ENCODE data around the gene L3MBTL2.
A peak's percentile ranks its signal among the peaks of the same experiment; 100 is the strongest.

L3MBTL2 gene

GRCh38 chr22:41215926-41216325 is 10.8 kb downstream of the L3MBTL2 start:
- DNase-seq, result no peak

- DNase-seq, result no peak
Measured at GRCh38 chr22:41216984-41217383, 11.9 kb downstream of the L3MBTL2 start.

GRCh38 chr22:41217553-41218157 is 12.5 kb downstream of the L3MBTL2 start:
- peak; percentile 74 for DNase-seq

- no peak for DNase-seq
Measured at GRCh38 chr22:41222846-41223507, 17.9 kb downstream of the L3MBTL2 start.

- DNase-seq, result no peak
Measured at GRCh38 chr22:41223535-41223934, 18.4 kb downstream of the L3MBTL2 start.

GRCh38 chr22:41226723-41227655 is 21.9 kb downstream of the L3MBTL2 start:
- no peak for DNase-seq

GRCh38 chr22:41229215-41229614 is 24.1 kb downstream of the L3MBTL2 start:
- no peak for DNase-seq

- DNase-seq, result no peak
Measured at GRCh38 chr22:41229730-41230400, 24.8 kb downstream of the L3MBTL2 start.

DNA sequence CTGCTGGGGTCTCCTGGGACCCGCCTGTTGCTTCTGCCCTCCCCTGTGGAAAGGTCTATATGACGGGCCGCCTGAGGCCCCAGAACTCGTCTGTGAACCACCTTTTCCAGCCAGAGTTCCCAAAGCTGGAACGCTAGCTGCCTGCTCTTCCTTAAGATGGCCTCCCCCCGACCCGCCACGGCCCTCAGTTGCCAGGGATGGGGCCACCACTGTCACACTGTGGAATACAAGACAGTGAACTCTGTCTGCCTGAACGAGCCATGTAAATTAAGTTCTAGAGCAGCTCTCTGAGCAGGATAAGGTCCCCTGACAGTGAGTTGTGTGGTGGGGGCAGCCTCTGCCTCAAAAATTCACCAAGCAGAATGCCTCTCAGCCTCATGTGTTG is 25.3 kb downstream of the L3MBTL2 start:
- no peak for DNase-seq

- DNase-seq, result no peak
Measured at GRCh38 chr22:41231369-41231768, 26.3 kb downstream of the L3MBTL2 start.

DNA sequence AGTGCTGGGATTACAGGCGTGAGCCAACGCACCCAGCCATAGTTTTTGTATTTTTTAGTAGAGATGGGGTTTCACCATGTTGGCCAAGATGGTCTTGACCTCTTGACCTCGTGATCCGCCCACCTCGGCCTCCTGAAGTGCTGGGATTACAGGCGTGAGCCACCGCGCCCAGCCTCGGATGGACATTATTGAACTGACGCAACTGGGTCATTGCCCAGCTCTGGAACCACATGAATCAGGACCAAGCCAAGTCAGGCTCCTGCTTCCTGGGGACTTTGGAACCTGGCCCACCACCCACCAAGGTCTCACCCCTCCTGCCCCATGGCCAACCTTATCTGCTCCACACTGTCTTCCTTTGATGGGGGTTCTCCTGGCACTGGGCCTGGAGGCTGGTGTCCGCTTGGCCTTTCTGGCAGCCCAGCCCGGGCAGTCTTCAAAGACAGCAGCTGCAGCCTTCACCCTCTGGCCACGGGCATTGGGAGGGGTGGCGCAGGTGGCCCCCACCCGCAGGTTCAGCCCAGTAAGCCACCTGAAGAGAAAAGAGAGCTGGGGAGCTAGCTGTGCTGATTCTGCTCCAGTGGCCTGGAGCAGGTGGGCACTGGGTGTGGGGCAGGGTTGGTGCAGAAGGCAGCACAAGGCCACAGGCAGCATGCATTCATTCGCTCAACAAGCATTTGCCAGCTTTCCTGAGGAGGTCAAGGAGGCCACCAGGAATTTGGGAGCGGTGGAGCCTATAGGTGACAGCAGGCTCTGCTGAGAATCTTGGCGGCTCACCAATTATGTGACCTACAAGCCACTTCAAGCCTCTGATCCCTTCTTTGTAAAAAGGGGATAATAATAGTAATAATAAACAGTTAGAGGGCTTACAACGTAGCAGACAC is 29.9 kb downstream of the L3MBTL2 start:
- no peak for DNase-seq

DNA sequence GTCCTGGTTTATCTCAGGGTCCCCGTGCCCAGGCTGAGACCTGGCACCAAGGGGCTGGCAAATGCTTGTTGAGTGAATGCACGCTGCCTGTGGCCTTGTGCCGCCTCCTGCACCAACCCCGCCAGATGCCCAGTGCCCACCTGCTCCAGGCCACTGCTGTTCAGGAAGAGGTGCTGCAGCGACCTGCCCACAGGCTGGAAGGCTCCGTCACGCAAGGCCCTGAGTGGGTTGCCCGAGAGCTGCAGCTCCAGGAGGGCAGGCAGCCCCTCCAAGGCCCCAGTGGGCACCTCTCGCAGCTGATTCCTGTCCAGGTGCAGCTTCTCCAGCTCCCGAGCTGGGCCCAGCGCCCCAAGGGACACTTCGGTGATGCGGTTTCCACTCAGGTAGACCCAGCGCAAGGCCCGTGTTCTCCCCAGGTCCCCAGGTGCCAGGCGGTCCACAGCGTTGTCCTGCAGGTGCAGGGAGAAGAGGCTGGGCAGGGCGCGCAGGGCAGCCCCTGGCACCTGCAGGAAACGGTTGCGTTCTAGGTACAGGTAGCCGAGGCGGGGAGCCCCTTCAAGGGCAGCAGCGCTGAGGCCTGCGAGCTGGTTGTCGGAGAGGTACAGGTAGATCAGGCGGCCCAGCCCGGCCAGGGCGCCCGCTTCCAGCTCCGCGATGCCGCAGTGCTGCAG is 32.1 kb downstream of the L3MBTL2 start:
- no peak for DNase-seq

DNA sequence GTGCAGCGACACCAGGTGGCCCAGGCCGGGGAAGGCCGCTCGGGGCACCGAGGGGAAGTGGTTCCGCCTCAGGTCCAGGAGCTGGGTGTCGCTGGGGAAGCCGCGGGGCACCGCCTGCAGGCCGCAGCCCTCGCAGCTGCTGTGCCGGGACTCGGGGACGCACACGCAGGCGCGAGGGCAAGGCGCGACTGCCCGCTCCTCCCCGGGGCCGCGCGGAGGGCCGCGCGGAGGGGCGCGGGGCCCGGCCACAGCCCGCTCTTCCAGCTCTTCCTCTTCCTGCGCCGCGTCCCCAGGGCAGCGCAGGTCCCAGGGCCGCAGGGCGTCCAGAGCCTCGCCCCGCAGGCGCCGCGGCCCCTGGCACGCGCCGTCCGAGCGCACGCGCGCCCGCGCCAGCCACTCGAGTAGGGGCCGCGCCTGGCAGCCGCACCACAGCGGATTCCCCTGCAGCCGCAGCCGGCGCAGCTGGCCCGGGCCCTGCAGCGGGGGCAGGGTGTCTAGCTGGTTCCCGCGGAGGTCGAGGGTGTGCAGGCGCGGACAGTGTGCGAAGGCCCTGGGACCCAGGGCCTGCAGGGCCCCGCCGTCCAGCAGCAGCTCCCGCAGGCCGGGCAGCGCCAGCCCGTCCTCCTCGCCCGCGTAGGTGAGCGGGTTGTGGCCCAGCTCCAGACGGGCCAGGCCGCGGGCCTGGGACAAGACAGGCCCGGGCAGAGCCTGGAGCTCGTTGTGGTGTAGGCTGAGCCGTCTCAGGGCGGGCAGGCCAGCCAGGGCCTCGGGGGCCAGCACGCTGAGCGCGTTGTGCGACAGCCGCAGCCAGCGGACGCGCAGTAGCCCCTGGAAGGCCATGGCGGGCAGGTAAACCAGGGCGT is 32.8 kb downstream of the L3MBTL2 start:
- peak; percentile 87 for DNase-seq

DNA sequence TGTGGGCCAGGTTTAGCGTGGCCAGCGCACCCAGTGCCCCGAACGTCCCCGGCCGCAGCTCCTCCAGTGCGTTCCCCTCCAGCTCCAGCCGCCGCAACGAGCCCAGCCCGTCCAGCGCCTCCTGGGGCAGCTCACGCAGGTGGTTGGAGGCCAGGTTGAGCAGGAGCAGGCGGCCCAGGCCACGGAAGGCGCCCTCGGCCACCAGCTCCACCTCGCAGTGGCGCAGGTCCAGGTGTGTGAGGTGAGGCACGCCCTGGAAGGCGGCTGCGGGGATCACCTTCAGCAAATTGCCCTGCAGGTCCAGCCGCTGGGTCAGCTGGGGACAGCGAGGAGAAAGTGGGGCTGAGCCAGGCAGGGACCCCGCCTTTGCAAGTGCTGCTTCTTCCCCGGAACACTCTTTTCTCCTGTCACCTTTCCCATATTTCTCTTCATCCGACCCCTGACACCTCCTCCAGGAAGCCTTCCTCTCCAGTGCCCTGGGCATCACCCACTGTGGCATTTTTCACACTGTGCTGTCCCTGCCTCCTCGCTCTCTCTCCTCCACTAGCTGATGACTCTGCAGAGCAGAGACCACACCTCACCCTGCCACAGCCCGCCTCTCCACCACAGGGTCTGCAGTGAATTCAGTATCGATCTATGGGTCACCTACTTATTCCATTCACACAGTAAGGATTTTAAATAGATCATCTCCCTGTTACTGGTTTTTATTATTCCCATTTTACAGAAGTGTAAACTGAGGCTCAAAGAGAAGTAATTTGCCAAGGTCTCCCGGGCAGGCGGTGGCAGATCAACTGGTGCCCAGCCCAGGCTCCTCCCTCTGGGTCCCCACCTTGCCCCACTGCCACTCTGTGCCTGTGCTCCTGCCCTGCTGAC is 33.7 kb downstream of the L3MBTL2 start:
- no peak for DNase-seq

- DNase-seq, result no peak
Measured at GRCh38 chr22:41239443-41240128, 34.5 kb downstream of the L3MBTL2 start.

DNA sequence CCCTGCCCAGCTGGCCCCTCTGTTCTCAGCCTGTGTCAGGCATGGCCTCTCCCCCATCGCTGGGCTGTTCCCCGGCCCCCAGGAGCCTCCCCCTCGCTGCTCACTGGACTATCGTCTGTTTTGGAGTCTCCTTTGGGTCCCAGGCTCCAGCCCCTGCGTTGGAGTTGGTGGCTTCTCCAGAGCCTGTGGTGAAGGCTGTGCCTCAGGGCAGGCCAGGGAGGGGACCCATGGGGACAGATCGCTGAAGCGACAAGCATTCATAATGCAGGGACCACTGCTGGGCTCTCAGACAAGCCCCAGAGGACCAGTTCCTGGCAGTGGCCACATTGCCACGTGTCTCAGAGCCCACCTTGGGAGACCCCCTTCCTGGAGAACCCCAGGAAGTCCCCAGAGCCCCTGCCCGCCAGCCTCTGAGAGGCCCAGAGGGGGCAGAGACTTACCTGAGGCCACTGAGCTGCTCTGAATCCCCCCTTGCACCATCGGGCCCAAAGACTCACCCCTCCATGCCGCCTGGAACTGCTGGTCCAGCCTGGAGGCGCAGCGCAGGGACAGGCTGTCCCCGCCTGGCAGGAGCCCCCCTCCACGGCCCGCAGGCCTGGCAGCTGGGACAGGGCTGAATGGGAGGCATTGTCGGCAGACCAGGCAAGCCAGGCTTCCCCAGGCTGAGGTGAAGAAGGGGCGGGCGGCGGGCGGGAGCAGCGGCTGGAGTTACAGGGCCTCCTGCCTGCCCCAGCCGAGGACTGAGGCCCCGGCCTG is 35.4 kb downstream of the L3MBTL2 start, which contains the start of gene CHADL:
Gene CHADL (minus strand): TSS at position 555 of the 756 bp plus-strand sequence. CDS start 50 bp downstream, at position 505.
- DNase-seq, result no peak

- no peak for DNase-seq
Measured at GRCh38 chr22:41241133-41241676, 36.1 kb downstream of the L3MBTL2 start.

Data from activated CD4-positive, alpha-beta T cell treated with anti-CD3 and anti-CD28 coated beads, Interleukin-10, Interleukin-2, amounts not matched to agents 100 ng/mL and 50 ng/mL, durations not matched to agents 16 hours and 8 hours (primary cell).